Activated CD4-positive, alpha-beta T cell treated with anti-CD3 and anti-CD28 coated beads for 48 hours (primary cell): ENCODE data around the gene CEP112.
"Not testable (repeated sequence)": the region's sequence is repeated elsewhere in the genome, so short reads cannot be mapped to it uniquely, and the experiment has no call there.

Experiments used
- DNase-seq: peaks from one replicate; pipeline ENCODE4 v3.0.0-alpha.2; 2020

The CEP112 gene

GRCh38 chr17:65755799-65756198 lies 436.1 kb downstream of the CEP112 start:
- no peak for DNase-seq

GRCh38 chr17:65754630-65755029 lies 437.3 kb downstream of the CEP112 start:
- DNase-seq: no peak

- DNase-seq: no peak
Observed at GRCh38 chr17:65754081-65754480, 437.9 kb downstream of the CEP112 start.

- DNase-seq: no peak
Observed at GRCh38 chr17:65753348-65753747, 438.6 kb downstream of the CEP112 start.

- no peak for DNase-seq
Observed at GRCh38 chr17:65751263-65751662, 440.7 kb downstream of the CEP112 start.

GRCh38 chr17:65750631-65751115 lies 441.3 kb downstream of the CEP112 start:
- peak; percentile 53 for DNase-seq

- DNase-seq: no peak
Observed at GRCh38 chr17:65750166-65750565, 441.8 kb downstream of the CEP112 start.

- DNase-seq: peak; percentile 5
Observed at GRCh38 chr17:65749479-65749878, 442.5 kb downstream of the CEP112 start.

- no peak for DNase-seq
Observed at GRCh38 chr17:65745241-65745640, 446.7 kb downstream of the CEP112 start.

- DNase-seq: no peak
Observed at GRCh38 chr17:65743308-65743655, 448.7 kb downstream of the CEP112 start.

- no peak for DNase-seq
Observed at GRCh38 chr17:65742403-65743307, 449.3 kb downstream of the CEP112 start.

GRCh38 chr17:65741710-65742109 lies 450.2 kb downstream of the CEP112 start:
- no peak for DNase-seq

GRCh38 chr17:65739034-65739433 lies 452.9 kb downstream of the CEP112 start:
- DNase-seq: no peak

GRCh38 chr17:65737451-65737850 lies 454.5 kb downstream of the CEP112 start:
- no peak for DNase-seq

- no peak for DNase-seq
Observed at GRCh38 chr17:65733314-65733713, 458.6 kb downstream of the CEP112 start.

- DNase-seq: not testable (repeated sequence)
Observed at GRCh38 chr17:65732667-65733066, 459.3 kb downstream of the CEP112 start.

- DNase-seq: no peak
Observed at GRCh38 chr17:65730711-65731169, 461.2 kb downstream of the CEP112 start.

GRCh38 chr17:65729207-65729606 lies 462.7 kb downstream of the CEP112 start:
- no peak for DNase-seq

GRCh38 chr17:65727832-65728231 lies 464.1 kb downstream of the CEP112 start:
- DNase-seq: no peak

- no peak for DNase-seq
Observed at GRCh38 chr17:65727246-65727645, 464.7 kb downstream of the CEP112 start.

- no peak for DNase-seq
Observed at GRCh38 chr17:65723431-65724151, 468.3 kb downstream of the CEP112 start.

- DNase-seq: no peak
Observed at GRCh38 chr17:65718601-65719000, 473.3 kb downstream of the CEP112 start.

GRCh38 chr17:65712383-65713267 lies 479.3 kb downstream of the CEP112 start:
- DNase-seq: no peak
